PC-9 (cell line): ENCODE measurements around the gene C16orf90. TPM values are rescaled to one million over a fixed set of nuclear protein-coding genes. Genes with fewer than 3 reads are reported as not detected.

ENCODE experiments used
- BruUV-seq: library from RNA; stranded (reverse); fragments of 400-500 nt; replicated peaks from 2 replicates; lab custom pipeline; 2021; lab: Mats Ljungman, UMichigan
- CTCF ChIA-PET: fragments of 300-600 bp; sonication (Branson Sonifier 250); formaldehyde crosslinking; loops from one replicate; lab custom pipeline; 2022; ENCODE audit warnings: antibody characterized with exemption; lab: Charles Lee
- POLR2A ChIA-PET: fragments of 300-600 bp; sonication (Branson Sonifier 250); formaldehyde crosslinking; loops from one replicate; lab custom pipeline; 2022; ENCODE audit warnings: antibody characterized with exemption; ENCODE audit not compliant: unreplicated experiment; lab: Charles Lee
- DNase-seq, 2 experiments: peaks; one replicate each; pipeline versions ENCODE4 v3.0.0 to v3.0.0-alpha.2; 2015 to 2022; ENCODE audit warnings: mixed read lengths in 1 of 2
- H2AFZ ChIP-seq: fragments of 200-600 bp; sonication (generic); 2 replicates; pipeline ENCODE4 v1.8.1; 2017; ENCODE audit warnings: antibody characterized with exemption
- H3F3A ChIP-seq: fragments of 200-600 bp; sonication (generic); 2 replicates; pipeline ENCODE4 v1.8.1; 2017; ENCODE audit warnings: antibody characterized with exemption, mild to moderate bottlenecking, low read depth; ENCODE audit not compliant: insufficient read depth
- H3K27ac ChIP-seq: fragments of 200-600 bp; sonication (generic); 2 replicates; pipeline ENCODE4 v1.6.1; 2016; ENCODE audit warnings: mixed run types
- H3K27me3 ChIP-seq: fragments of 200-600 bp; sonication (generic); 2 replicates; pipeline ENCODE4 v1.6.1; 2016; ENCODE audit warnings: low read depth, mixed run types; ENCODE audit not compliant: insufficient read depth
- H3K36me3 ChIP-seq: fragments of 200-600 bp; sonication (generic); 2 replicates; pipeline ENCODE4 v1.6.1; 2016; ENCODE audit warnings: low read depth, mixed run types
- H3K4me1 ChIP-seq: fragments of 200-600 bp; sonication (generic); replicated peaks from 2 replicates; pipeline ENCODE4 v1.6.1; 2016; ENCODE audit warnings: mixed run types; ENCODE audit not compliant: insufficient read depth
- H3K4me2 ChIP-seq: fragments of 200-600 bp; sonication (generic); 2 replicates; pipeline ENCODE4 v1.6.1; 2017; ENCODE audit warnings: mixed run types
- H3K4me3 ChIP-seq: fragments of 200-600 bp; sonication (generic); 2 replicates; pipeline ENCODE4 v1.6.1; 2016; ENCODE audit warnings: mixed run types
- H3K79me2 ChIP-seq: fragments of 200-600 bp; sonication (generic); 2 replicates; pipeline ENCODE4 v1.6.1; 2017; ENCODE audit warnings: low read depth, mixed run types
- H3K9me2 ChIP-seq: fragments of 200-600 bp; sonication (generic); 2 replicates; pipeline ENCODE4 v1.8.1; 2017; ENCODE audit warnings: mild to moderate bottlenecking; ENCODE audit not compliant: insufficient read depth
- H3K9me3 ChIP-seq: fragments of 200-600 bp; sonication (generic); 2 replicates; pipeline ENCODE4 v1.8.1; 2016; ENCODE audit warnings: low read depth; ENCODE audit not compliant: insufficient read depth
- H4K20me1 ChIP-seq: fragments of 200-600 bp; sonication (generic); 2 replicates; pipeline ENCODE4 v1.8.1; 2017; ENCODE audit not compliant: insufficient read depth
- EZH2 ChIP-seq: fragments of 200-600 bp; sonication (generic); IDR thresholded peaks from 2 replicates; pipeline ENCODE4 v1.8.0; 2017; ENCODE audit warnings: antibody characterized with exemption, low read depth
- intact Hi-C: fragments of 100-400 bp; cut with micrococcal nuclease; formaldehyde crosslinking; loops from one replicate; pipeline ENCODE4 v1.10.0; 2022; ENCODE audit not compliant: unreplicated experiment
- total RNA-seq: library from RNA; stranded (reverse); gene quantifications from 2 replicates; pipeline ENCODE4 v1.2.3, GENCODE V29; 2021
- TF ChIP-seq, protein P1 (sequence below): fragments of 200-600 bp; sonication (generic); conservative IDR thresholded peaks from 2 replicates; pipeline ENCODE4 v1.6.1; 2017; ENCODE audit warnings: mixed run types, antibody characterized with exemption, mild to moderate bottlenecking, moderate library complexity

Gene C16orf90
- total RNA-seq, 1 experiment from 2014 or later, result not detected

GRCh38 chr16:3534126-3534525 lies 38.8 kb upstream of the C16orf90 start:
- CTCF ChIA-PET, result no interaction called here
- Histone ChIP-seq H3K9me3 (no peaks in the 10 kb centered on the region), H3K4me2 (no peak overlapping the region), H3K36me3 (no peaks in the 10 kb centered on the region), H3K79me2 (no peaks in the 10 kb centered on the region), H3K27ac (no peak overlapping the region), H3K4me3 (no peak overlapping the region), H3K9me2 (no peaks in the 10 kb centered on the region), H3K27me3 (no peaks in the 10 kb centered on the region), H4K20me1 (no peaks in the 10 kb centered on the region), H3F3A (no peaks in the 10 kb centered on the region), H3K4me1 (no peaks in the 10 kb centered on the region; the same call in 1 of the 2 replicates), H2AFZ (no peak overlapping the region)
- no TSS peak for BruUV-seq
- DNase-seq, result no peak
- intact Hi-C loops, result no loop called here
- no peak for TF ChIP-seq EZH2
- TF ChIP-seq, protein P1, sequence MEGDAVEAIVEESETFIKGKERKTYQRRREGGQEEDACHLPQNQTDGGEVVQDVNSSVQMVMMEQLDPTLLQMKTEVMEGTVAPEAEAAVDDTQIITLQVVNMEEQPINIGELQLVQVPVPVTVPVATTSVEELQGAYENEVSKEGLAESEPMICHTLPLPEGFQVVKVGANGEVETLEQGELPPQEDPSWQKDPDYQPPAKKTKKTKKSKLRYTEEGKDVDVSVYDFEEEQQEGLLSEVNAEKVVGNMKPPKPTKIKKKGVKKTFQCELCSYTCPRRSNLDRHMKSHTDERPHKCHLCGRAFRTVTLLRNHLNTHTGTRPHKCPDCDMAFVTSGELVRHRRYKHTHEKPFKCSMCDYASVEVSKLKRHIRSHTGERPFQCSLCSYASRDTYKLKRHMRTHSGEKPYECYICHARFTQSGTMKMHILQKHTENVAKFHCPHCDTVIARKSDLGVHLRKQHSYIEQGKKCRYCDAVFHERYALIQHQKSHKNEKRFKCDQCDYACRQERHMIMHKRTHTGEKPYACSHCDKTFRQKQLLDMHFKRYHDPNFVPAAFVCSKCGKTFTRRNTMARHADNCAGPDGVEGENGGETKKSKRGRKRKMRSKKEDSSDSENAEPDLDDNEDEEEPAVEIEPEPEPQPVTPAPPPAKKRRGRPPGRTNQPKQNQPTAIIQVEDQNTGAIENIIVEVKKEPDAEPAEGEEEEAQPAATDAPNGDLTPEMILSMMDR, result no peak
- POLR2A ChIA-PET, result no interaction called here

DNA sequence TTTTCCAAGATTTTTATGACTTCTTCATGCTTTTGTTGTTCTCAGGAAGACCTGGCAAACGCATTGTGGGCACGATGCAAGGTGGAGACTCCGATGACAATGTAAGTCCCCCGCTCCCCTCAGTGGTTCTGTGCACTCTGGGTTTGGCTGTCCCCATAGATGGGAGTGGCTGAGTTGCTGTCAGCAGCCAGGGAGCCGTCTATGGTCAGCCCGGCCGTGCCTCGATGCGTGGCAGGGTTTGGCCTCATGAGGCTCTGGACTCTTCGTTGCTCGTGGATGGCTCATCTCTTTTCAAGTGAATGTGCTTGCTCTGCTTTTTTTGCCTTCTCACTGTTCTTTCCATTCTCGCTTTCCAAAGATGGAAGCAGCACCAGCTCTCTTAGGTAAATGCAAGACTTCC lies 37.5 kb upstream of the C16orf90 start:
- H3K4me2 ChIP-seq, result no peak overlapping the region
- no TSS peak for BruUV-seq
- no peaks in the 10 kb centered on the region for H4K20me1 ChIP-seq

DNA sequence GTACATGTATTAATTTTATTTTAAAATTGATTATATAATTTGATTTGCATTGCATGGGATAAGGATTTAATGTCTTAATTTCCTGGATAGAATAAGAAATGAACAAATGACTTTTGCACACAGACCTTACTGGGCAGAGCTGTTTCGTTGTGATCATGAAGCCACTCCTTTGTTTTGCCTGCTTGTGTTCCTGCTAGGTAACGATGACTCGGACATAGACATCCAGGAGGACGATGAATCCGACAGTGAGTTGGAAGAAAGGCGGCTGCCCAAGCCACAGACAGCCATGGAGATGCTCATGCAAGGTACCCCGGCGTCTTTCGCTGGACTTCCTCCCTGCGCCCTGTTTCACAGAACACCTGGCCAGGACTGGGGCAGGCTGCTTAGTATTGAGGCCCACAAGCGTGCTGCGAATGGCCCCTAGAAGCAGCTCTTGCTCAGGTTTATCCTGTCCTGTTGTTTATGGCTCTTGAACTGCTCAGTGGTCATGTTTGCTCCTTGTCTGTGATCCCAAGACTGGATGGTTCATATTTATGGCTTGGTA lies 35.2 kb upstream of the C16orf90 start:
- POLR2A ChIA-PET, result interaction anchor here (0.5 kb wide), 1 partner anchor 347 kb away, joined by 5 read pairs; no protein-coding TSS in a partner anchor
- no peak overlapping the region for H2AFZ ChIP-seq
- peak overlapping the region; percentile 32; the same call in 1 of the 2 replicates for H3K27ac ChIP-seq
- no peaks in the 10 kb centered on the region for H3K27me3 ChIP-seq
- intact Hi-C loops, result no loop called here
- no peaks in the 10 kb centered on the region for H3F3A ChIP-seq
- TF ChIP-seq, protein P1, result no peak
- no peak for TF ChIP-seq EZH2
- no peak overlapping the region for H3K4me2 ChIP-seq
- no peaks in the 10 kb centered on the region for H3K9me2 ChIP-seq
- DNase-seq, result peak in 1 of 2 experiments; percentile 28
- no TSS peak for BruUV-seq
- CTCF ChIA-PET, result no interaction called here
- H3K4me1 ChIP-seq, result no peaks in the 10 kb centered on the region; the same call in 1 of the 2 replicates
- H3K9me3 ChIP-seq, result no peaks in the 10 kb centered on the region
- H4K20me1 ChIP-seq, result no peaks in the 10 kb centered on the region
- H3K36me3 ChIP-seq, result no peaks in the 10 kb centered on the region
- H3K79me2 ChIP-seq, result no peaks in the 10 kb centered on the region
- no peak overlapping the region for H3K4me3 ChIP-seq

More for the DNA sequence above, 37.5 kb upstream of the C16orf90 start:
- H3K27ac ChIP-seq, result no peak overlapping the region
- H3F3A ChIP-seq, result no peaks in the 10 kb centered on the region
- no peaks in the 10 kb centered on the region for H3K9me2 ChIP-seq
- H3K27me3 ChIP-seq, result no peaks in the 10 kb centered on the region
- no peak for DNase-seq
- H3K4me1 ChIP-seq, result no peaks in the 10 kb centered on the region; the same call in 1 of the 2 replicates
- TF ChIP-seq, protein P1, result no peak
- TF ChIP-seq EZH2, result no peak
- ChIA-PET CTCF (interaction anchor here (0.6 kb wide), 1 partner anchor 62 kb away, joined by 3 read pairs; no protein-coding TSS in a partner anchor), POLR2A (no interaction called here)
- intact Hi-C loops, result no loop called here
- H3K36me3 ChIP-seq, result no peaks in the 10 kb centered on the region
- no peak overlapping the region for H2AFZ ChIP-seq
- H3K9me3 ChIP-seq, result no peaks in the 10 kb centered on the region
- no peak overlapping the region for H3K4me3 ChIP-seq
- no peaks in the 10 kb centered on the region for H3K79me2 ChIP-seq
